Lower leg skin (tissue), 4 donors: ENCODE data around the gene FMOD. TPM values are rescaled to one million over a fixed set of nuclear protein-coding genes. Genes with fewer than 3 reads are reported as not detected.

ENCODE experiments used
- DNase-seq, 2 donors: peaks; one replicate each; pipeline ENCODE4 v3.0.0-alpha.2; 2019; ENCODE audit warnings: low spot score in 2 of 2
- H3K4me3 ChIP-seq: fragments of 200-600 bp; sonication (generic); 2 replicates; pipeline ENCODE4 v1.5.1; 2017; ENCODE audit warnings: mild to moderate bottlenecking, low read depth; ENCODE audit not compliant: poor library complexity, severe bottlenecking
- CTCF ChIP-seq, 3 donors: fragments of 450-650 bp; IDR thresholded peaks; one replicate each; pipeline ENCODE4 v1.5.1; 2016; ENCODE audit warnings: antibody characterized with exemption in 3 of 3, mild to moderate bottlenecking in 3 of 3, moderate library complexity in 2 of 3
- POLR2A ChIP-seq, 2 donors: fragments of 450-650 bp; IDR thresholded peaks; one replicate each; pipeline ENCODE4 v1.6.1; 2016 to 2017; ENCODE audit warnings: antibody characterized with exemption in 2 of 2, mild to moderate bottlenecking in 1 of 2, moderate library complexity in 1 of 2
- WGBS, 2 donors: methylation state at CpG; one replicate each; pipeline ENCODE4 v1.1.5; 2018; 5-methylcytosine and 5-hydroxymethylcytosine counted together
- intact Hi-C: fragments of 100-400 bp; cut with DNase I; formaldehyde crosslinking; loops from one replicate; pipeline ENCODE4 v1.15.0; 2023; ENCODE audit warnings: low total_unique reads
- total RNA-seq, 4 donors: library from RNA; depleted of rRNA; stranded (reverse); fragments of >200 nt; gene quantifications; one replicate each; pipeline ENCODE4 v1.1.0, GENCODE V29; 2016

Gene FMOD
- total RNA-seq, 4 donors from 2014 or later = 5.6 to 37.7 (median 19.3) TPM

- no peak overlapping the region for H3K4me3 ChIP-seq
- 43 to 48% methylated on average over 1 of the region's 1 CpG for WGBS, 2 donors
- intact Hi-C loops = no loop called here
- TF ChIP-seq CTCF (IDR thresholded peaks at IDR 0.05) = no peak
- TF ChIP-seq POLR2A (IDR thresholded peaks at IDR 0.05) = no peak
- no peak for DNase-seq
These were observed 19.7 kb downstream of the FMOD start for GRCh38 chr1:203331224-203331623.

GRCh38 chr1:203328714-203329122, 22.2 kb downstream of the FMOD start:
- intact Hi-C loops = no loop called here
- no peak overlapping the region for H3K4me3 ChIP-seq
- DNase-seq = no peak
- WGBS, 2 donors = 89 to 94% methylated on average over 7 of the region's 7 CpGs
- no peak for TF ChIP-seq POLR2A (IDR thresholded peaks at IDR 0.05)
- TF ChIP-seq CTCF (IDR thresholded peaks at IDR 0.05) = no peak

- DNase-seq = peak; percentile 59 to 92
- 7 to 8% methylated on average over 31 of the region's 31 CpGs for WGBS, 2 donors
These were observed 23.1 kb downstream of the FMOD start for GRCh38 chr1:203327684-203328457.

GRCh38 chr1:203326830-203327683, 23.9 kb downstream of the FMOD start:
- peak; percentile 90 to 99 for DNase-seq
- intact Hi-C loops = no loop called here
- H3K4me3 ChIP-seq = no peak overlapping the region
- TF ChIP-seq POLR2A (IDR thresholded peaks at IDR 0.05) = no peak
- TF ChIP-seq CTCF (IDR thresholded peaks at IDR 0.05) = no peak
- WGBS, 2 donors = 5 to 6% methylated on average over 38 to 47 of the region's 49 CpGs

More at GRCh38 chr1:203327684-203328457, 23.1 kb downstream of the FMOD start:
- intact Hi-C loops = no loop called here
- no peak overlapping the region for H3K4me3 ChIP-seq
- TF ChIP-seq POLR2A (IDR thresholded peaks at IDR 0.05) (no peak), CTCF (IDR thresholded peaks at IDR 0.05) (no peak)

GRCh38 chr1:203325418-203326091, 25.4 kb downstream of the FMOD start:
- DNase-seq = peak; percentile 59 to 94
- WGBS, 2 donors = 66 to 76% methylated on average over 13 of the region's 13 CpGs
- TF ChIP-seq POLR2A (IDR thresholded peaks at IDR 0.05) = no peak
- TF ChIP-seq CTCF (IDR thresholded peaks at IDR 0.05) = no peak
- intact Hi-C loops = no loop called here
- no peak overlapping the region for H3K4me3 ChIP-seq
